GM12865 (cell line): ENCODE results near the gene PRKCQ.
A peak's percentile ranks its signal among the peaks of the same experiment; 100 is the strongest.

Source experiments
- DNase-seq: peaks from one replicate; pipeline ENCODE4 v3.0.0; 2010; ENCODE audit warnings: low read depth
- H3K4me3 ChIP-seq: 2 replicates; pipeline ENCODE4 v1.5.1; 2011; ENCODE audit warnings: mild to moderate bottlenecking, low read depth, low read length, control low read depth
- CTCF ChIP-seq: IDR thresholded peaks from 2 replicates; pipeline ENCODE4 v1.5.1; 2011; ENCODE audit warnings: low read length, control low read depth, low read depth, inconsistent platforms; ENCODE audit not compliant: insufficient read depth; ENCODE audit errors: missing control alignments

The PRKCQ gene

GRCh38 chr10:6516281-6516928, 63.7 kb downstream of the PRKCQ start:
- no peak for DNase-seq
- H3K4me3 ChIP-seq: no peak overlapping the region
- TF ChIP-seq CTCF: no peak

GRCh38 chr10:6514844-6515780, 65.0 kb downstream of the PRKCQ start:
- no peak for TF ChIP-seq CTCF
- no peak for DNase-seq
- no peak overlapping the region for H3K4me3 ChIP-seq

GRCh38 chr10:6514180-6514579, 65.9 kb downstream of the PRKCQ start:
- H3K4me3 ChIP-seq: no peak overlapping the region
- TF ChIP-seq CTCF: no peak
- DNase-seq: no peak

GRCh38 chr10:6513476-6513875, 66.6 kb downstream of the PRKCQ start:
- TF ChIP-seq CTCF: no peak
- no peak for DNase-seq
- H3K4me3 ChIP-seq: no peak overlapping the region

GRCh38 chr10:6512182-6512581, 67.9 kb downstream of the PRKCQ start:
- H3K4me3 ChIP-seq: no peak overlapping the region
- DNase-seq: no peak
- TF ChIP-seq CTCF: no peak

- no peak for TF ChIP-seq CTCF
- DNase-seq: no peak
- no peak overlapping the region for H3K4me3 ChIP-seq
These were observed 68.7 kb downstream of the PRKCQ start for GRCh38 chr10:6511347-6511746.

- TF ChIP-seq CTCF: no peak
- no peak overlapping the region for H3K4me3 ChIP-seq
- peak; percentile 49 for DNase-seq
These were observed 72.8 kb downstream of the PRKCQ start for GRCh38 chr10:6507311-6507710.
